Lower leg skin (tissue), 3 donors: ENCODE measurements around the gene SORT1.

Experiments
- POLR2A ChIP-seq, 2 donors: fragments of 450-650 bp; IDR thresholded peaks; one replicate each; pipeline ENCODE4 v1.6.1; 2016 to 2017; ENCODE audit warnings: antibody characterized with exemption in 2 of 2, mild to moderate bottlenecking in 1 of 2, moderate library complexity in 1 of 2
- TF ChIP-seq, protein P1 (sequence below), 3 donors: fragments of 450-650 bp; IDR thresholded peaks; one replicate each; pipeline ENCODE4 v1.5.1; 2016; ENCODE audit warnings: antibody characterized with exemption in 3 of 3, mild to moderate bottlenecking in 3 of 3, moderate library complexity in 2 of 3

DNA sequence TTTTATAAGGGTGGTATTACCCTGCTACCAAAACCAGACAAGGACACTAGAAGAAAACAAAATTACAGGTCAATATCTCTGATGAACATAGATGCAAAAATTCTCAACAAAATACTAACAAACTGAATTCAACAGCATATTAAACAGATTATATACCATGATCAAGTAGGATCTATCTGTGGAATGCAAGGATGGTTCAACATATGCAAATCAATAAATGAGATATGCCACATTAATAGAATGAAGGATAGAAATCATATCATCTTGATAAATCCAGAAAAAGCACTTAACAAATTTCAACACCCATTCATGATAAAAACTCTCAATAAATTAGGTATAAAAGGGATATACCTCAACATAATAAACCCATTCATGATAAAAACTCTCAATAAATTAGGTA lies 66.6 kb downstream of the SORT1 start:
- TF ChIP-seq, protein P1, sequence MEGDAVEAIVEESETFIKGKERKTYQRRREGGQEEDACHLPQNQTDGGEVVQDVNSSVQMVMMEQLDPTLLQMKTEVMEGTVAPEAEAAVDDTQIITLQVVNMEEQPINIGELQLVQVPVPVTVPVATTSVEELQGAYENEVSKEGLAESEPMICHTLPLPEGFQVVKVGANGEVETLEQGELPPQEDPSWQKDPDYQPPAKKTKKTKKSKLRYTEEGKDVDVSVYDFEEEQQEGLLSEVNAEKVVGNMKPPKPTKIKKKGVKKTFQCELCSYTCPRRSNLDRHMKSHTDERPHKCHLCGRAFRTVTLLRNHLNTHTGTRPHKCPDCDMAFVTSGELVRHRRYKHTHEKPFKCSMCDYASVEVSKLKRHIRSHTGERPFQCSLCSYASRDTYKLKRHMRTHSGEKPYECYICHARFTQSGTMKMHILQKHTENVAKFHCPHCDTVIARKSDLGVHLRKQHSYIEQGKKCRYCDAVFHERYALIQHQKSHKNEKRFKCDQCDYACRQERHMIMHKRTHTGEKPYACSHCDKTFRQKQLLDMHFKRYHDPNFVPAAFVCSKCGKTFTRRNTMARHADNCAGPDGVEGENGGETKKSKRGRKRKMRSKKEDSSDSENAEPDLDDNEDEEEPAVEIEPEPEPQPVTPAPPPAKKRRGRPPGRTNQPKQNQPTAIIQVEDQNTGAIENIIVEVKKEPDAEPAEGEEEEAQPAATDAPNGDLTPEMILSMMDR (IDR thresholded peaks at IDR 0.05) = no peak
- no peak for TF ChIP-seq POLR2A (IDR thresholded peaks at IDR 0.05)
